HG02885 (cell line): ENCODE data around the gene FUCA1.
"Not testable (repeated sequence)": the region's sequence is repeated elsewhere in the genome, so short reads cannot be mapped to it uniquely, and the experiment has no call there.

Source experiments
- ATAC-seq: cut with Tn5 transposase; IDR thresholded peaks from one replicate; pipeline ENCODE4 v1.9.1; 2021; ENCODE audit warnings: mild to moderate bottlenecking; ENCODE audit not compliant: unreplicated experiment, poor library complexity

Gene FUCA1

DNA sequence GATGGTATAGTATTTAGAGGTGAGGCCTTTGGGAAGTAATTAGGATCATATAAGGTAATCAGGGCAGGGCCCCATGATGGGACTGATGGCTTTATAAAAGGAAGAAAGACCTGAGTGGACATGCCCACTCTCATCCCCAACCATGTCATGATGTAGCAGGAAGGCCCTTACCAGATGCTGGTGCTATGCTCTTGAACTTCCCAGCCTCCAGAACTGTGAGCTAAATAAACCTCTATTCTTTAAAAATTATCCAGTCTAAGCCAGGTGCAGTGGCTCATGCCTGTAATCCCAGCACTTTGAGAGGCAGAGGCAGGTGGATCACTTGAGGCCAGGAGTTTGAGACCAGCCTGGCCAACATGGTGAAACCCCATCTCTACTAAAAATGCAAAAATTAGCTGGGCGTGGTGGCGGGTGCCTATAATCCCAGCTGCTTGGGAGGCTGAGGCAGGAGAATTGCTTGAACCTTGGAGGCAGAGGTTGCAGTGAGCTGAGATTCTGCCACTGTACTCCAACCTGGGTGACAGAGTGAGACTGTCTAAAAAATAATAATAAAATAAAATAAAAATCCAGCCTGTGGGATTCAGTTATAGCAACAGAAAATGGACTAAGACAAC lies 20.5 kb downstream of the FUCA1 start:
- ATAC-seq: not testable (repeated sequence)

DNA sequence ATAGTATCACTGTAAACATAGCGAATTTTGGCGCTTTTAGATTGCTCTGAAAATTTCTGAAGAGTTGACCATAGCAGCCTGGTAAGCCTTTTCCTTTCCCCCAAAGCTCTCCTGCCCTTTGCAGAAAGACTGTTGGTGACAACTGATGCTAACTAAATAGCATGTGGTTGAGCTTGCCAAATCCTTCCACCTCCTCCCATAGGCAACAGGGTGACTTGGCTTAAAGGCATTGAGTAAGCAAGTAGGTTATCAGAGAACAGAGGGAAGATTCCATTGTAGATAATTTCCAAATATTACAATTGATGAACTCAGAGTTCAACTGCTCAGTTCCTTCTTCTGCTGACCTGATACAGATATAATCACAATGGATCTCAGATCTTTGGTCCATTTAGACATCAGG lies 22.9 kb downstream of the FUCA1 start:
- no peak for ATAC-seq

DNA sequence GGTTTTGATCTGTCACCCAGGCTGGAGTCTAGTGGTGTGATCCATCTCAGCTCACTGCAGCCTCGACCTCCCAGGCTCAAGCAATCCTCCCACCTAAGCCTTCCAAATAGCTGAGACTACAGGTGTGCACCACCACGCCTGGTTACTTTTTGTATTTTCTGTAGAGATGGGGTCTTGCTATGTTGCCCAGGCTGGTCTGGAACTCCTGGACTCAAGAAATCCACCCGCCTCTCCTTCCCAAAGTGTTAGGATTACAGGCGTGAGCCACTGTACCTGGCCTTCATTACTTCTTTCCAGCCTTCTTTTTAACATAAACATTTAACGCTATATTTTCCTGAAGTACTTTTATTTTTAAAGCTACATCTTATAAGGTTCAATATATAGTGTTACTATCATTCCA lies 24.4 kb downstream of the FUCA1 start:
- no peak for ATAC-seq

DNA sequence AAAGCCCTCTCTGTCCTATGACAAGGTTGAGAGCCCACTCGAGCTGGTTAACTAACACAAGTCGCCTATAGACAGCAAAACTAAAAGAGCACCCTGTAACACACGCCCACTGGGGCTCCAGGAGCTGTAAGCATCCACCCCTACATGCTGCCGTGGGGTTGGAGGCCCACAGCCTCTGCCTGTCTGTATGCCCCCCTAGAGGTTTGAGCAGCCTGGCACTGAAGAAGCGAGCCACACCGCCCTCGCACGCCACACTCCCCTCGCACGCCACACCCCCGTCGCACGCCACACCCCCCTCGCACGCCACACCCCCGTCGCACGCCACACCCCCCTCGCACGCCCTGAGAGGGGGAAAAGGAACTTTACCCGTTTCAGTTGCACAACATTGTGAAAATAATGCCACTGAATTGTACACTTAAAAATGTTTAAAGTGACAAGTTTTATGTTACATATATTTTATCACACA lies 29.7 kb downstream of the FUCA1 start:
- ATAC-seq: peak; percentile 39

DNA sequence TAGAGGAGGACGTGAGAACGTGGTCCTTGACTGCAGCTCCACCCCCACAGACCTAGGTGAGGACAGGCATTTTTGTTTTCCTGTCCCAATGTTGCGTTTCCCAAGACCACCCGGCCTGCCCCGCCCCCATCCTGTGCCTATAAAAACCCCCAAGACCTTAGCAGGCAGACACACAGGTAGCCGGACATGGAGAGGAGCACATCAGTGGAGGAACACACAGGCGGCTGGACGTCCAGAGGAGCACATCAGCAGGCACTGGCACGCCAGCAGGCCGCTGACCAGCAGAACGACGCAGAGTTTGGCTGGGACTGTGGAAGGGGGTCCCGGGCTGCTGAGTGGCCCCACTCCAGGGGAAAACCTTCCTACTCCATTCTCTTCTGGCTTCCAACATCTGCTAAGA lies 30.2 kb downstream of the FUCA1 start:
- no peak for ATAC-seq

DNA sequence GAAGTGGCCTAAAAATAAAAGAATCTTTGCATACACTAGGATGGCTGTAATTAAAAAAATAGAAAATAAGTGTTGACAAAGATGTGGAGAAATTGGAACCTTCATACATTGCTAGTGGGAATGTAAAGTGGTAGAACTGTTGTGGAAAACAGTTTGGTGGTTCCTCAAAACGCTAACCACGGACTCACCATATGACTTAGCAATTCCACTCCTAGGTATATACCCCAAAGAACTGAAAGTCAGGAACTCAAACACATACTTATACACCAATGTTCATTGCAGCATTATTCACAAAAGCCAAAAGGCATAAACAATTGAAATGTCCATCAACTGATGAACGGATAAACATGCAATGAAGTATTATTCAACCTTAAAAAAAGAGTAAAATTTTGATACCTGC lies 32.1 kb downstream of the FUCA1 start:
- ATAC-seq: no peak

DNA sequence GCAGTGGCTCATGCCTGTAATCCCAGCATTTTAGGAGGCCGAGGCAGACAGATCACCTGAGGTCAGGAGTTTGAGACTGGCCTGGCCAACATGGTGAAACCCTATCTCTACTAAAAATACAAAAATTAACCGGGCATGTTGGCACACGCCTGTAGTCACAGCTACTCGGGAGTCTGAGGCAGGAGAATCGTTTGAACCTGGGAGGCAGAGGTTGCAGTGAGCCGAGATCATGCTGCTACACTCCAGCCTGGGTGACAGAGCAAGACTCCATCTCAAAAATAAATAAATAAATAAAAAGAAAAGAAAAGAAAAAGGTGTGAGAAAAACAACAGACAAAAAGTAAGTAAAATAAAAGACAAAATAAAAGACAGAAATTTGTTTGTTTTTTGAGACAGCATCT lies 33.9 kb downstream of the FUCA1 start:
- not testable (repeated sequence) for ATAC-seq

DNA sequence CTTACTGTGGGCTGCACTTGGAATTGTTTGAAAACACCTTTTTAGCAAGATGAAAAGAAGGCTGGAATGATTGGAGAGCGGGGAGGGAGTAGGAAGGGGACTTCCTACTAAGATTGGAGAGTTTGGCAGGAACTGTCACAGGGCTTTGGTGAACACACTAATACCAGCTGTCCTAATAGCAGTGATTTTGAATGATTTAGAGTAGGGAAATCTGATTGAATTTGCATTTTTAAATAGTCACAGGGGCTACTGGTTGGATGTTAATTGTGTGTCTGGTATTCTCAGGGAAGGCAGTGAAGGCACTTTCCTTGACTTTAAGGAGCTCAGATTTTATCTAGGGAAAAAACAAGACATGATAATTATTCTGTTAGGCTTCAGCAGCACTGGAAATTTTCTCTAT lies 40.4 kb downstream of the FUCA1 start:
- no peak for ATAC-seq

DNA sequence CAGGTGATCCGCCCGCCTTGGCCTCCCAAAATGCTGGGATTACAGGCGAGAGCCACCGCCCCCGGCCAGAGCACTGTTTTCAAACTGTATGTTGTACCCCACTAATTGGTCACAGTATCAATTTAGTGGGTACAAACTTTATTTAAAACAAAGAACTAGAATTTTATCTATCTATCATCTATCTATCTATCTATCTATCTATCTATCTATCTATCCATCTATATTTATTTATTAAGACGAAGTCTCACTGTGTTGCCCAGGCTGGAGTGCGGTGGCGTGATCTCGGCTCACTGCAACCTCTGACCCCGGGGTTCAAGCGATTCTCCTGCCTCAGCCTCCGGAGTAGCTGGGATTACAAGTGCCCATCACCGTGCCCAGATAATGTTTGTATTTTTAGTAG lies 41.5 kb downstream of the FUCA1 start:
- not testable (repeated sequence) for ATAC-seq

DNA sequence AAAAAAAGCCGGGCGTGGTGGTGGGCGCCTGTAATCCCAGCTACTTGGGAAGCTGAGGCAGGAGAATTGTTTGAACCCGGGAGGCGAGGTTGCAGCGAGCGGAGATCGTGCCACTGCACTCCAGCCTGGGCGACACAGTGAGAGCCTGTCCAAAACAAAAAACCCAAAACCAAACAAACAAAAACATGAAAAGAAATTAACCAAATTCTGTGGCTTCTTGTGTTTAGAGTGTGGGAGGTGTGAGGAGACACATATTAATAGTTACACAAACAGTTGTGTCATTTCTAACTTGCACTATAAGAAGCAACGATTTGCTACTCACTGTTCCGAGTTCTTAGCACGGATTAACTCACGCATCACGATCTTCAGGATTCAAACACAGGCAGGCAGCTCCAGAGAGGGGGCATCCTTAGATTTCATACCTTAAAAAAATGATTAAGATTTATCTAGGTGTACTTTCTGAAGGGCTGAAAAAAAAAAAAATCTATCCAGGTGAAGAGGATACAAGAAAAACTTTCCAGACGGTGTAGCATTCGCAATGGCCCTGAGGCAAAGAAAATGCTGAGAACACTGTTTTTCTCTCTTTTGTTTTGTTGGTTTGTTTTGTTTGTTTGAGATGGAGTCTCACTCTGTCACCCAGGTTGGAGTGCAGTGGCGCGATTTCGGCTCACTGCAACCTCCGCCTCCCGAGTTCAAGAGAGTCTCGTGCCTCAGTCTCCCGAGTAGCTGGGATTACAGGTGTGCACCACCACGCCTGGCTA lies 42.1 kb downstream of the FUCA1 start:
- peak; percentile 65 for ATAC-seq

DNA sequence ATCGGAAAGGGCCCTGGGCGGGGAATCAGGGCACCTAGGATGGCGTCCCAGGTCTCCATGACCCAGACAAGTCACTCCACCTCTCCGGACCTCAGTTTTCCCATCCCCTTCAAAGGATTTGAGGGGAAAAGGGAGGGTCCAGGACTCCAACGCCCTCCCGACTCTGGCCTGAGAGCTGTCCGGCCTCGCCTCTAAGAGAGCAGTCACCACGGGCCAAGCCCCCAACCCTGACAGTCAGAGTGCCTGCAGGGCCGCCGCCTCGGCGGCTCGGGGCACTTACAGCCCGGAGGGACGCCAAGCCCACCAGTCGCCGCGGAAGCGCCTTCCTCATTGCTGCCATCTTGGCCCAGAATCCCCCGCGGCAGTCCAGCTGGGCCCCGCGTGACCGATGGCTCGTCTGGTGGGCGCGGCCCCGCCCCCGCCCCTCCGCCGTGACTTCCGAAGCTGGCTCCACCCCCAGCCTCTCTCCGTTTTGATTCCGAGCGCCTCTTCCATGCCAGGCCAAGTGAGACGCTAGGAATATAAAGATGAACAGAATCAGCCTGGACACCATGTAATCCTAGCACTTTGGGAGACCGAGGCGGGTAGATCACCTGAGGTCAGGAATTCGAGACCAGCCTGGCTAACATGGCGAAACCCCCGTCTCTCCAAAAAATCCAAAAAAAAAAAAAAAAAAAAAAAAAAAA lies 42.9 kb downstream of the FUCA1 start, which contains the start of gene HMGCL:
HMGCL (minus strand) TSS at position 354 of the 686 bp plus-strand sequence; CDS start at position 340, 14 bp downstream.
- peak; percentile 87 for ATAC-seq

DNA sequence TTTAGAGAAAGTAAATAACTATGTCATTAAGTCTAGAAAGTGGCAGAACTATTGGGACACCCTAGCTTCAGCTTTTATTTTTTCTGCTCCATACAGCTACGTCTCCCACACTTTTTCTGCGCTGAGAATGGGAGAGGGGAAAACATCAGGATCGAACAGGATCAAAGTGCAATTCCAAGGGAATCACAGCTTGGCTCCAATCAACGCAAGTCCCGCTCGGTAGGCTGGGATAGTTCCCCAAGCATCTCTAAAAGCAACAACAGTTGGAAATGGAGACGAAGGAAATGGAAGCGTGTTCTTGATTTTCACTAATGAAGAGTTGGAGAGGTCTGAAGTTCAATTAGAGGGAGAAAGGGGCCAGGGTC lies 43.4 kb downstream of the FUCA1 start:
- no peak for ATAC-seq

DNA sequence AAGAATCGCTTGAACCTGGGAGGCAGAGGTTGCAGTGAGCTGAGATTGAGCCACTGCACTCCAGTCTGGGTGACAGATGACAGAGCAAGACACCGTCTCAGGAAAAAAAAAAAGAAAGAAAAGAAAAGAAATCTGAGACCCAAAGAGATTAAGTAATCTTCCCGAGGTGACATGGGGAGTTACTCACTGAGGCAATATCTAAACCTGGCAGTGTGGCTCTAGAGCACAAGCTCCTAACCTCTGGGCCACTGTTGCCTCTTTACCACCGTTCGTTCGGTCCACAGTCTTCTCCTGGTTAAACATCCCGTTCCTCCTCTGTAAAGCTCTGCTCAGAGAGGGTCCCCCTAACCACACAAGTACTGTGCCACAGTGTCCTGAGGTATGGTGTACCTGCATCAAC lies 44.3 kb downstream of the FUCA1 start:
- ATAC-seq: no peak

DNA sequence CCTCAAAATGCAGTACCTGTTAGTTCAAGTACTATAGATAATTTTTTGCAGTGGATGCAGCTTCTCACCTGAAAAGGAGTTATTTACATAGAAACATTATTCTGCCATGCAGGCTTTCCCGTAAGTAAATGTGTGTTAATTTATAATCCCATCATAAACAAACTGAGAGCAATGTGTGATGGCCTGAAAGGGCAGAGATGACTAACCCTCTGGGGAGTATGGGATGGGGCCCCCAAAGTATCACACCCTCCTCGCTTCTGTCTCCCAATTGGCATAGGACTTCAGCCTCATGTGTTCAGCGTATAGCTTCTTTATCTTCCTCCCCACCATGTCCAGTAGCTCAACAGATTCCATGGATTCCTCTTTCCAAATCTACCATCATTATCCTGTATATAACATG lies 50.5 kb downstream of the FUCA1 start:
- no peak for ATAC-seq

DNA sequence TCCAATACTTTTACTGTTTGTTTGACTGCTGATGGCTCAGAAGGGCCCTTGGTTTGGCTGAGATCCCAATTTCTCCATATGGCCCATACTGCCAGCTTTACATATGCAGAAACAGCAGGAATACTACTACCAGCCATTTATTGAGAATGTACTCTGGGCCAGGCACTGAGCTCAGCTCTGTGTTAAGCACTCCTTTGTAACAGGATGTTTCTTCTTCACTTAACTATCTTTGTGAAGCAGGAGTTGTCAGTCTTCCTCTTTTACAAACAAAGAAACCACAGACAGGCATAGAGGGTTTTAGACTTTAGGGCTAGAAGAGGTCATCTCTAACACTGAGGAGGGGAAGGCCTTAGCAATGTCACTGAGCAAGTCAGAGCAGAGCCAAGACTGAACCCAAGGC lies 51.2 kb downstream of the FUCA1 start:
- ATAC-seq: no peak

DNA sequence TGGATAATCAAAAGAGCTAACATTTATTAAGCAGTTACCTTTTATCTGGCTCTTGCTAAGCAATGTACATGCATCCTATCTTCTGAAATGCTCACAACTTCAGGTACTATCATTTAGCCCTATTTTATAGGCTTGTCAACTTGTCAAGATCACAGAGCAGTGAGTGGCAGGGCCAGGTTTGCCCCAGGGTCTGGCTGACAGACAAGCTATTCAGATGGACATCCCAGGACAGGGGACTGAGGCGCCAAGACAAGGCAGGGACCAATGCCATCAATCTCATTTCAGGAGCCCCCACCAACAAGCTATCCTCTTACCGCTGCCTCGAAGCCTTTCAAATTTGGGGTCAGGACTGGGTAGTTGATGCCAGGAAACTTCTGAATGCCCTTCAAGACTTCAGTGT lies 51.7 kb downstream of the FUCA1 start:
- ATAC-seq: no peak

DNA sequence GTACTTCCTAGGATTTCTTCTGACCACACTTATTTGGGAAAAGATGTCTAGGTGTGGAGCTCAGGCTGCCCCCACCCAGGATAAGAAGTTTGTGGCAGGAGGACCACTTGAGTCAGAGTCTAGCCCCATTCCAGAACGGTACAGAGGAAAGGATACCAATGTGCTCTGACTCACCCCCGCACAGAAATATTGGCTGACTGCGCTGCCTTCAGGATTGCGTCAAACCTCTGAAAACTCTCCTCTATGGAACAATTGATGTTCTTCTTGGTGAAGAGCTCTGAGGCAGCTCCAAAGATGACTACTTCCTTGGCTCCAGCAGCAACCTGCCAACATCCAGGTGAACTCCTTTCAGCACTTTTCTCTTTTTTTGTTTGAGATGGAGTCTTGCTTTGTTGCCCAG lies 54.1 kb downstream of the FUCA1 start:
- no peak for ATAC-seq

DNA sequence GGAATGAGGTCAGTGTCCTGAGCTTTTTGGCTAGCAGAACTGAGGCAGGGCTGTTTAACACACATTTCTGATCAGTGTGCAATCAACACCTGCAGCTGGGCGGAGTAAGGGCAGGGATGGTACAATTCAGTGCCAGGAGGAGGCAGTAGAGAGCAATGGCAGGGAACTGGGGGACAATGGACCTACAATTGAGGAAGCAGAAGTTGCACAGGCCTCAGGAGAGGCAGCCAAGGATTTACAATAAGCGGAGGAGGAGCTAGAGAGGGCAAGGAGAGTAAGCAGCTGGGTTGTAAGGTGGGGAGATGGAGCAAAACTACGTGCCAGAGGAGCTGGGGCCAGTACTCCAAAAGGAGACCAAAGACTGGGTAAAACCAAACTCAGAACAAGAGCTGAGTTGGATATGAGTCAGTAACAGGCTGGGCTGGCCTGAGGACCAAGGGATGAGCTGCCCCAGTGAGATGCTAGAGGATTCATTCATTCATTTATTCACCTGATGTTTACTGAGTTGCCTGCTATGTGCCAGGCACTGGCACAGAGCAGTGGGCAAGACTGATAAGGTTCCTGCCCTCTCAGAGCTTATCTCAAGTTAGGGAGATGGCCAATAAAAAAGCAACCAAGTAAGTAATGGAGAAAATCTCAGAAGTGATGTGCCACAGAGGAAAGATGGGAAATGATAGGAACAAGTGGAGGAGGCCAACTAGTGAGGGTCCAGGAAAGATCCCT lies 57.1 kb downstream of the FUCA1 start:
- ATAC-seq: peak; percentile 47

DNA sequence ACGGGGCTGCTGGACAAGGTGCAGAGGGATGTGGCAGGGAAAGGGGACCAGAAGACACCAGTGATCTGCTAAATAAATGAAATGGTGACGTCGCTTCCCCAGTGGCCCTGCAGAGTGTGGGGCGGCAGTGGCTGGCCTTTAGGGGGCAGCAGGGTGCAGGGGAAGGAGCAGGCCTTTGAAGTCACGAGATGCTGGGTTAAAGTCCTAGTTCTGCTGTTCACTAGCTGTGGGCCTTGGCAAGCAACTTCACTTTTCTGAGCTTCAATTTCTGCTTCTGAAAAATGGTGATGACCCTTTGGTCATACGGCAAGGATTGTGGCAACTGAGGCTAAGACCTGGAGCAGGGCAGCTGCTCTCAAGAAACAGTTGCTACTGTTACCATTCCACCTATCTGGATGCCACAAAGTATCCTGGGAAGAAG lies 58.3 kb downstream of the FUCA1 start:
- ATAC-seq: peak; percentile 50

DNA sequence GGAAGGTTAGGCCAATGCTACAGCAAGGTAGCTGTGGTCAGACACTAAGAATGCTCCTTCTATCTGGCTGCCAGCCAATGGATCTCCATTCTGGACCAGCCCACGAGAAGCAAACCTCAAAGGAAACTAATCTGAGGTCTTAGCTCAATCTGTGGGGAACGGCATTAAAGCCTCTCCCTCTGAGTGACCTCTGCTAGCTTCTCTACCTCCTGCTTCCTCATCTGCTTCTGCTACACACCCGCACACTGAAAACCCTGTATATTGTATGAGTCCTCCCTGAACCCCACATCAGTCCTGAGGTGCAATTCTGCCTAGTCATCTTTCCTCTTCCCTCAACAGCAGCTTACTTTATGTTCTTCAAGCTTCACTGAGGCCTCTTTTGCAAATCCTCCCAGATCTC lies 60.6 kb downstream of the FUCA1 start:
- ATAC-seq: no peak

DNA sequence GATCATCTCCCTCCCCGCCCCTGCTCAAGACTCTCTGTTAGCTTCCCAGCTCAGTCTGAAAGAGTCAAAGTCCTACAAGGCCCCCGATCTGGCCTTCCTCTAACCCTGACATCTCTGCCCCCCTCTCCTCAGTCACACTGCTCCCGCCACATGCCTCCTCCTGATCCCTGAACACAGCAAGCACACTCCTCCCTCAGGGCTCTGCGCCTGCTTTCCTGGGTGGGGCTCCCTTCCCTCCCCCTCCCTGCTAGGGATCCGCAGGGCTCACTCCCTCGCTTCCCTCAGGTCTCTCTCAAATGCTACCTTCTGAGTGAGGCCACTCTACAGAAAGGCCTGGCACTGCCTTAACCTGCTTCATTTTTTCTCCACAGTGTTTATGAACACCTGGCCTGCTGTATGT lies 61.8 kb downstream of the FUCA1 start:
- ATAC-seq: no peak
